Left kidney (tissue), 2 donors: Measurements from ENCODE around the gene VAMP5. TPM values are rescaled to one million over a fixed set of nuclear protein-coding genes. Genes with fewer than 3 reads are reported as not detected.
"Not testable (repeated sequence)": the region's sequence is repeated elsewhere in the genome, so short reads cannot be mapped to it uniquely, and the experiment has no call there.

Experiments used
- DNase-seq: peaks from one replicate; pipeline ENCODE4 v3.0.0-alpha.2; 2013
- polyA plus RNA-seq: library from polyadenylated mRNA; unstranded; fragments of 120-200 nt; gene quantifications from one replicate; pipeline ENCODE4 v1.2.1, GENCODE V29; 2013; ENCODE audit not compliant: insufficient read length

VAMP5 gene
- polyA plus RNA-seq, 1 donor: 33.8 TPM

DNA sequence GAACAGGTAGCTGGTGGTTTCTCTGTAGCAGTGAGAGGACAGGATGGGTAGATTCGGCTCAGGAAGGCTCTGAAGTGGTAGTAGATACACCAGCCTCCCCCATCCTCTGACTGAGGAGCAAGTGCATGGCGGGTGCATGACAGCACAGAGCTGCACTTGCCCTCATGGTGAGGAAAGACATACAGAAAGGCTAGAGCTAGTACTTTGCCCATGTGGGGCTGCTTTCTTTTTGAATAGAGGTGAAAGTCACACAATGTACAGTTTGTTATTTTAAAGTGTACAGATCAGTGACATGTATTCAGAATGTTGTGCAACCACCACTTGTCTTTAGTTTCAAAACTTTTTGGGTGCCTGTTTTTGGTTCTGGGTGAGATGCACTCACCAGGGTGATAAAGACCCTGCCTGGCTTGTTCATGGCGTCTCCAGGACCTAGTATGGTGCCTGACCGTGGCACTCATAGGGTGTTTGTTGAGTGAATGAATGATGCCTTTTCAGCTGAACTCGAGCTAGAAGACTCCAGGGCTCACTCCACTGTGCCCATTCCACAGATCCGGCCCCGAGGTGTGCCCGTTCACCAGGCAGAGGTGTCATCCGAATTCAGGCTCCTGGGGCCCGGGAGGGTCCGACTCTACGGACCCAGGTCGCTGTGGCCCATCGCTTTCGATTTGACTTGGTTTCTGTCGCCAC lies 421 bp upstream of the VAMP5 start:
- no peak for DNase-seq

DNA sequence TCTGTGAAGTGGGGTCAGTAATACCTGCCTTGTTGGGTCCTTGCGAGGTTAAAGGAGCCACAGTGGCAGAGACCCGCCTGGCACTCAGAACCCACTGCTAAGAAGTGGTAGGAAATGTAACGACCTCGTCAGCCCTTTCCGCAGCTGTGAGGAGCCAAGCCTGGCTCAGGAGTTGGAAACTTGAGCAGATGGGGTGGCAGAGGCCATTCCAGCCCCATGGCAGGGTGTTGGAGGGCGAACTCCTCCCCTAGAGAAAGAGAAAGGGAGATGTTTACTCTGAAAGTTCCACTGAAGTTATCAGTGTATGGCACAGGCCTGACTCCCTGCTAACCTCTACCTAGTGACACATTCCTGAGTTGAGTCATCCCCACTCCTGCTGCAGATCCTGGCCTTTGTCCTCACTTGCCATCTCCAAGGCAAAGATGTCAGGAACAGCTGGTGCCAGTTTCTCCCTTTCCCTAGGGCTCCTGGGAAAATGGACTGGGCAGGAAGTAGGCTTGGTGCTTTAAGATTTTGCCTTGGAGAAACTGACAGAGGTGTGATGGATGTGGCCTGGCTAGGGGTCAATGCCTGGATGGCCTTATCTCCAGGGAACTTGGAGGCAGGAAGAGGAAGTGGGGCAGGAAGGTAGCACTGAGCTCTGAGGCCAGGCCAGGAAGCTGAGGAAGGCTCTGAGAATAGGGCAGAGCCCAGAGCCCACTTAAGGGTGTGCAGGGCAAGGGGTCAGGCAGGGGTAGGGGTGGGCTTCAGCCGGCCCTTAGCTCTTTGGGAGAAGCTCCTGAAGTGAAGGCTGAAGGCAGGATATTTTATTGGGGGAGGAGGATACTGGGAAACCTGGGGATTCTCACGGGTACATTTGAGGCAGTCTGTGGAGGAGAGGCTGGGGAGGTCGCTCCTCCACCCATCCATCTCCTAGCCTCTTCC lies 888 bp downstream of the VAMP5 start:
- no peak for DNase-seq

DNA sequence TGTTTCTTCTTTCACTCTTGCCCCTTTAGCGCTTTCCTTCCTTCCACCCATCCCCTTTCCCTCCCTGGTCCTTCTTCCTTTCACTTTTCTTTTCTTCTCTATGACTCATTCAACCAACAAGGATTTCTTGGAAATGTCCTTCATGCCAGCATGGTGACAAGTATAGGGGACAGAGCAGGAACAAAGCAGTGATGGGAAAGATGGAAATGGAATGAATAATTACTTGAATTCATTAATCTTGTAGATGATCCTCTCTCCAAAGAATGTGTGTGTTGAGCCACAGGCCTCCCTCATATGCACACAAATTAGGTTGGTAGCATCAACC lies 1.5 kb downstream of the VAMP5 start:
- no peak for DNase-seq

DNA sequence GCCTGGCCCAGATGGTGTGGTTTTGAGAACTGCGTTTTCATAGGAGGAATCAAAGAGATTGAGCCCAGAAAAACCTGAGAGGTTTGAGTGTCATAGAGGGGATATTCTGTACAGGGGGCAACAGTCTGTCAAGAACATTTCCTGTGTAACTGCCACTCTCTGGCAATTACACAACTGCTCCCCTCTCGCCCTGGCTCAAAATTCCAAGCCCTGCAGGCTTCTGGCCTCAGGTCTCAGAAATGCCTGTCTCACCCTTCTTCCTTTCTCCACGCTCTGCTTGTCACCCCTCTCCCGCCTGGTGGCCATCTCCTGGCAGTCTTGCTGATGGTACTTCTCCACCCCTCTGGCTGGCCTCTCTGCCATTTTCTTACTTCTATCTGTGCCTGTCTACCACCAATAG lies 4.0 kb downstream of the VAMP5 start:
- DNase-seq: no peak

DNA sequence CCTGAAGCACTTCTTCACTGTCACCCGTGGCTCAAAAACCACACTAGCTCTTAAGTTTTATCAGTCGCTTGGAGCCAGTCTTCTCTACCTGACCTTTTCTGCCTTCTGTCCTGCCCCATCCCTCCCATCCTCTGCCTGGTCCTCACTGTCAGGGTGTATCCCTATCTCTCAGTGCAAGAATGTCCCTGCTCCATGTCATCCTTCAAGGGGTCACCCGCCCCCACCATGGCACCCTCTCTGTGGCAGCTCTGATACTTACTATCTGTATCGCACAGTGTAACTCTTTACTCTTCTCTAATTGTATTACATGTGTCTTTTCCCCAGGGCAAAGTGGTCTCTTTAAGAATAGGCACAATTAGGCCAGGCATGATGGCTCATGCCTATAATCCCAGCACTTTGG lies 4.4 kb downstream of the VAMP5 start:
- DNase-seq: no peak

DNA sequence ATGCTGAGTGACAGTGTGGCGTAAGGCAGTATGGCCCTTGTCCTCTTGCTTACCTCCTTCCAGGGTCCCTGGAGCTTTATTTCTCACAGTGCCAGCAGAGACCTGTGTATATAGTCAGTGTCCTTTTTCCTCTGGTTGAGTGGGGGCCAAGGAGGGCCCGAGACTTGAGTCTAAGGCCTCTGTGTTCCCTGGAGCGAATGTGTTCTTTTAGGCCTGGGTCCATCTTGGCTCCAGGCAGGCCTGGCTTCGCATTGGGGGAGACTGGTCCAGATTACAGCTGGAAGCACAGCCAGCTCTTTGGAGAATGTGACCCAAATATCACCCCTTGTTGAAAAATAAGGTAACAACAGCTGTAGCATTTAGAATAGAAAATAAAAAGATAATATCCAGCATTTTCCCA lies 5.0 kb downstream of the VAMP5 start:
- DNase-seq: no peak

DNA sequence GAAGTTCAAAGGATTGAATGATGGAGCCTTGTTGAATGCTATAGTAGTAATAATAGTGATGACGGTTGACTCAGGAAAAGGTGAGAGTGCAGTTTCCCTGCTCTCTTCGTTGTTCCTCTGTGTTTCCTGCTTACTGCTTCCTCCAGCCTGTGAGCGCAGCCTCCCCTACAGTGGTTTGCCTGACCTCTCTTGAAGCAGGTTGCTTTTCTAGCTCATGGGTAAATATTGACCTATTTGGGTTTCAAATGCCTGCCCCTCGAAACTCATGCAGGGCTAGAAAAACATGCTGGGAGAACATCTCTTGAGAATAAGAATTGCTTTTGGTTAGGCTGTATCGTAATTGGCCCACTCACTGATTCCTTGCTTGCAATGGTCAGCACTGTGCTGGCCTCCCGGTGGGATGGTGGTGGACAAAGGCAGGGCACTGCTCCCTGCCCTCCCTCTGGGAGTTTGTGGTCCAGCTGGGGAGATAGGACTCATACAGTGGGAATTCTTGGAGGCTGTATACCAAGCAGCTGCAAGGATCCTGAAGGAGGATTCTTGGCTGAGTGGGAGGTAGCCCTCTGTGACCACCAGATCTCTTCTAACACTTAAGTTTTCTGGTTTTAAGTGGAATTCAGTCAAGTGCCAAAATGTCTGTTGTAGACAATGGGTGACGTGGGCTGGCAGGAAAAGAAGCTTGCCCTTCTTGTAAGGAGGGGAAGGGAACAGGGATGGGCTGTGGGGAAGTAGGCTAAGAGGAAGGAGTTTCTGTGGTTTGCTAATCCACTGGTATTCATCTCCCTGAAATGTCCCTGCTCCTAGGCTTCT lies 6.0 kb downstream of the VAMP5 start:
- no peak for DNase-seq

DNA sequence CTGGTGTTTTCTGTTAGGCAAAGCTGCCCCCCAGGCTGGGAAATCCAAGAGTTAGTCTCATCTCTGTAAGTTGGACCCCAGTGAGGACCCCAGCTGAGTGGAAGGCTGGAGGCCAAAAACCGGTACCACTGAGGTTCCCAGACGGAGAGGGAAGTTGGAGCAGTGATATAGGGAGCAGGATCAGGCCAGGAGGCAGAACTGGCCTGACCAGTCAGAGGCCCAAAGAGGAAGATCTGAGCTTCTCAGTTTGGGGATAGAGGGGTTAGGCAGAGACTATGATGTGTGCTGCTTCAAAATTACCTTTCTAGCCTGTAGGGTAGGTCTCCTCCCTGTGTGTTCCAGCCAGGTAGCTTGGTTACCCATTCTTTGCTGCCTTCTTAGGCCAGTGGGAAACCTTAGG lies 6.7 kb downstream of the VAMP5 start:
- no peak for DNase-seq

DNA sequence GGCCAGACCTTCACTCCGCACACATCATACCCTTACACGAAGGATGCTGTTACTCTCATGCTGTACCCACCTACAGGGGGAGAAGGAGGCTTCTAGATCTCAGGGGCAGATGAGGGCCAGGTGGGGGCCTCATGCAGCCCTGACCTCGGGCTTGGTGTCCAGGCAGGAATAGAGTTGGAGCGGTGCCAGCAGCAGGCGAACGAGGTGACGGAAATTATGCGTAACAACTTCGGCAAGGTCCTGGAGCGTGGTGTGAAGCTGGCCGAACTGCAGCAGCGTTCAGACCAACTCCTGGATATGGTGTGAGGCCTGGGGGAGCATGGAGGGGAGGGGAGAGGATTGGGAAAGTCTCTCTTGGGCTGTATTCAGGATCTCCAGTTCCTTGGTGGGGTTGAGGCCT lies 7.3 kb downstream of the VAMP5 start:
- no peak for DNase-seq

DNA sequence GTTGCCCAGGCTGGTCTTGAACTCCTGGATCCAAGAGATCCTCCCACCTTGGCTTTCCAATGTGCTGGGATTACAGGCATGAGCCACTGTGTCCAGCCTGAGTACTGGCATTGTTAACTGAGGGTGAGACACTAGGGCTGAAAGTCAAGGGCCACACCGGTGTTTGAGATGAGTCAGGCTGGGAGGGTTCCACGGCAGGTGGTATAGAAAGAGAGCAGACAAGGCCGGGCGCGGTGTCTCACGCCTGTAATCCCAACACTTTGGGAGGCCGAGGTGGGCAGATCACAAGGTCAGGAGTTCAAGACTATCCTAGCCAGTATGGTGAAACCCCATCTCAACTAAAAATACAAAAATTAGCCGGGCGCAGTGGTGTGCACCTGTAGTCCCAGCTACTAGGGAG lies 8.1 kb downstream of the VAMP5 start:
- DNase-seq: not testable (repeated sequence)

DNA sequence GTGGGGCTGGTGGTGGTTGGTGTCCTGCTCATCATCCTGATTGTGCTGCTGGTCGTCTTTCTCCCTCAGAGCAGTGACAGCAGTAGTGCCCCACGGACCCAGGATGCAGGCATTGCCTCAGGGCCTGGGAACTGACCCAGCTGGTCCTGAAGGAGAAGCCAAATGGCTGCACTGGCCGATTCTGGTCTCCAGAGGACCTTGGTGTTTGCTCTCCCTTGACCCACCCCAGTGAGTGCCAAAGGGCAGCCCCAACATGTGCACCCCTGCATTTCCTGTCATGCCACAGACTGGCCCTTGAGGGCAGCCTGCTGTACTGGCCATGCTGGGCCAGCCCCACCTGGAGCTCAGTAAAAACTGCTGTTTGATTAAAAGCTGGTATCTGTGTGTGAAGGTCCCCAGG lies 8.8 kb downstream of the VAMP5 start:
- DNase-seq: no peak

DNA sequence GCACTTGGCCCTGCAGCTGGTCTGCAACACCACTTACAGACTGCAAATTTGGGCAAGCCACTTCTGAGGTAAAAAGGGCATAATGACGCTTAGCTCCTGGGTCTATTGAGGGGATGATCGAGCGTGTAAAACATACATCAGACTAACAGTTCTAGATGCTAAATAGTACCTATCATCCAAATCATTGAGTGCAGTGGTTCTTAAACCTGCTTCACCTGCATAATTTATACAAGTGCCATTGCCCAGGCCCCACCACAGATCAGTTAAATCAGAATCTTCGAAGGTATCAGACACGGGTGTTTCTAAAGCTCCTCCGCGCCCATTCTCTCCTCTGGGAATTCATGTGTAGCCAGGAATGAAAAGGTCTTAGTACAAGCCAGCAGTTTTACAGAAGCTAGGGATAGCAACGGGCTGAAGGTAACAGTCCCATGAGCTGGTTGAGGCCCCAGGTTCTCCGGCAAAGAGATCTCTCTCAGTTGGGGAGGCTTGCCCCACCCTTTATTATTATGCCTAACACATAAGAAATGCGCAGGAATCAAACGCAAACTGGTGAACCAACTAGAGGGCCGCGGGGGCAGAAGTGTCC lies 10.6 kb downstream of the VAMP5 start:
- DNase-seq: no peak

DNA sequence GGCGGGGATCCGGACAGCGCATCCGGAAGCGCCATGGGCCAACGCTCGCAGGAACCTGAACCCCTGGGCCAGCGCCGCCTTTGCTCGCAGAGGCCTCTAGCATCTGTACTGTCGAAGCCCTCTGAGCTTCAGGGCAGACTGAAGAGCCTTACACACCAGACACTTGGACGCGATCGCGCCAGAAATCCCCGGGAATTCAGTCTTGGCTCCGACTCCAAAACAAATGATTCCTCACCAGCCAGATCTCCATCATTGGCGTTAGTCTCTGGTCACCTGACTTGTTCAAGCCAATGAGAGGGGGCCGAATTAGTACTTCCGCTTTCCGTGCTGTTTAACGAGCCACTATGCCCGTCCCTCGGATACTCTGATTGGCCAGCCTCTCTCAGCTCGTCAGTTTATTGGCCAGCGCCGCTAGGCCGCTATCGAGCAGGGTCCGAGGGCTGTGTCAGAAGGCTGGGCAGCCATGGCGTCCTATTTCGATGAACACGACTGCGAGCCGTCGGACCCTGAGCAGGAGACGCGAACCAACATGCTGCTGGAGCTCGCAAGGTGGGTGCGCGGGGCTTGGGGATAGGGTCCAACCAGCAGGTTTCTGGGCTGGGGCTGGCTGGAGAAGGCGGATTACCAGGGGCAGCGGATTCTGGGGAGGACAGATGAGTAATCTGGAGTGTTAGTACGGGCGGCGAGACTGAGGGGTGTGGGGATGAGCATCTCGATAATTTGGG lies 11.2 kb downstream of the VAMP5 start, which contains the start of gene RNF181:
Gene RNF181 (plus strand): TSS at position 445 of the 725 bp plus-strand sequence. CDS start 19 bp downstream, at position 464.
- DNase-seq: peak; percentile 97

DNA sequence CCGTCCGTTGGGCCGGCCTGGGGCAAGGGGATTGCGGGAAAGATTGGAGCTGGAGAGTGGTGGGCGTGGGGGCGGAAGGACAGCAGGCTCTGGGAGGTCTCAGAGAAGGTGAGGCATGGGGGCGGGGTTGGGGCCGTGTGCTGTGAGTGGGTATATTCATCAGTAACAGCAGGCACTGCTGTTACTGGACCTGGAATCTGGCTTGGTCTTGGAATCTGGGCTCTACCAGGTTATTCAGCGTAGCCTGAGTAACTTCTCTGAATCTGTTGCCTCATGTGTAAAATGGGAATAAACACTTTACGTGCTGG lies 11.7 kb downstream of the VAMP5 start:
- no peak for DNase-seq

DNA sequence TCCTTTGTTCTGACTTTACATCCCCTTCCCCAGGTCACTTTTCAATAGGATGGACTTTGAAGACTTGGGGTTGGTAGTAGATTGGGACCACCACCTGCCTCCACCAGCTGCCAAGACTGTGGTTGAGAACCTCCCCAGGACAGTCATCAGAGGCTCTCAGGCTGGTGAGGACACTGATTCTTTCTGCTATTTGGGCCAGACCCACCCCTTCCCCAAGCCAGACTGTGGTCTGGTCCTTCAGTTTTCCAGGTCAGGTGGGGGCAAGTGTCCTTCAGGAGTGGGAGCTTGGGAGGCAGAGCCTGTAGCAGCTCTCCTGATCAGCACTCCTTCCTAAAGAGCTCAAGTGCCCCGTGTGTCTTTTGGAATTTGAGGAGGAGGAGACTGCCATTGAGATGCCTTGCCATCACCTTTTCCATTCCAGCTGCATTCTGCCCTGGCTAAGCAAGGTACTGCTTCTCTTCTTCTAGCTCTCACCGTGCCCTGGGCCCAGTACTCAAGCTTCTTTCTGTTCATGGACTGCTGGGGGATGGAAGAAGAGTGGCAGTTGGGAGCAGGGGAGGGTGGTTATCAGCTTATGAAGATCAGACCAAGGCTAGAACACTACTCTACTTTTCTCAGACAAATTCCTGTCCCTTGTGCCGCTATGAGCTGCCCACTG lies 12.4 kb downstream of the VAMP5 start:
- no peak for DNase-seq

DNA sequence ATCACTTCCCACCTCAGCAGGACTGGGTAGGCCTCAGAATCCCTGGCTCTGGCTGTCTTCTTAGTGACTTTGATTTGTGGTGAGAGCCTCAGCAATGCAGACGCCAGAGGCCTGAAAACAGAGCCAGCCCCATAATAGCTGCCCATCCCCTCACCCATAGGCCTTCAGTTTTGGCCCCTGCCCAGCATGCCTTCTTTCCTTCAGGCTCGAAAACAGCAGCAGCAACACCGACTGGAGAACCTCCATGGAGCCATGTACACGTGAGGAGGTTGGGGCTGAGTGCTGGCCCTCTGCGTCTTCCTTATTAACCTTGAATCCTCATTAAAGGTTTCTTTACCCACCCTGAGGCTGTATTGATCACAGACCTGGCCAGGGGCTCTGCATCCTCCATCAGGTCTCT lies 13.0 kb downstream of the VAMP5 start:
- DNase-seq: no peak

DNA sequence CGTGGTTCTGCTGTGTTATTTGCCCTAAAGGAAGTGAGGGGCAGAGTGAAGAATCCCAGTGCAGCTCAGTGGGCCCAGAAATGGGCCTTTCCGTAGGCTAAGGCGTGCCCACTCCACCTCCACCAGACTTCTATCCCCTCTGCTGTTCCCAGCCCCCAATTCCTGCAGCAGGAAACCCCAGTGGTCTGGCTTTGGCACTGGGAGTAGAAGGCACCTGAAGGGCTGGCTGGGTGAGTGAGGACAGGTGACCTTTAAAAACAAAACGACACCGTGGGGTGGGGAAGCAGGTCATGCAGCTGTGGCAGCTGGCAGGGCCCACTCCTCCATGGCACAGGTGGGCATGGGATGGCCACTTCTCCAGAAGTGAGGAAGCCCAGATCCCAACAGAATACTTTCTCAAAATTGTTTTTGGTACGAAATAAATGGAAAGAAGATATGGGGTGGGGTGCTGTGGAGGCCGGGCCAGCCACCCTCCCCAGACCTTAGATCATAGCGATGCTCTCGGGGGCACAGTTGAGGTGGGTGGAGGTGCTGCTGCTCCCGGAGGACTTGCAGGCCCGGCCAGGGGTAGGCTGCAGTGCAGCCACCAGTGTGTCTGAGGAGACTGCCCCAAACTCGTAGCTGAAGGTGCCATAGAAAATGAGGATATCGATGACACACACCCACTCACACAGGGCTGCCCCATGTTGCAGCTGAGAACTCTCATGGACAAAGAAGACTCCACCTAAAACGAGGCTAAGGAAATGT lies 14.5 kb downstream of the VAMP5 start:
- DNase-seq: no peak

DNA sequence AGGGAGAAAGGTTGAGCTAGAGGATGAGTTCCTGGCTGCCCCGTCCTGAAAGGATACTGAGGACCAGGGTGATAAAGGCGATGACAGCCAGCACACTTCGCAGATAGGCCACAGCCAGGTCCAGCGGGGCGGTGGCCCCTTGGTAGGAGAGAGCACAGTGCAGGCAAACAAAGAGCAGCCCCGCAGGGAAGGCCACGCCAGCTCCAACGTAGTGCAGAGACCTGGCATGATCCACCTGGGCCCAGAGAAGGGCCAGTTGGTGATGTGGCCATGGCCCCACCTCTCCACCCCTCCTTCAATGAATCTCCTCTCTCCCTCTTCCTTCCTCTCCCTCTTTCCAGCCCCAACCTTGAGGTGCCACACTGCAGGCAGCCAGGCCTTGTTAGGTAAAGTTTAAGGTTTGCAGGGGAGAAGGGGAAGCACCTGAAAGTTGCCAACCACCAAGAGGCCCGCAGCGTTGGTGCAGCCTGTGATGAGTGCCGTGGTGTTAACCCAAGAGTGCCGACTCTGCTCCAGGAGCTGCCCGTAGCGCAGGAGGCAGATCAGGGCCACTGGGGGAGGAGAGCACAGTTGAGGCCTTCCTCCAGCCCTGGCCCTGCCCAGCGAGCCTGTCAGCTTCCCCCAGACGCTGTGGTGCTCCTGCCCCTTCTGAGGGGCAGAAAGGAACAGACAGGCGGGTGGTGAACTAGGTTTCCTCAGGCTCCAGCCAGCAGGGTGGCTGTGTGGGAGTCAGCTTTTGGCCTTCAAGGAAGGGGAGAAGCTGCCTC lies 15.4 kb downstream of the VAMP5 start:
- no peak for DNase-seq

DNA sequence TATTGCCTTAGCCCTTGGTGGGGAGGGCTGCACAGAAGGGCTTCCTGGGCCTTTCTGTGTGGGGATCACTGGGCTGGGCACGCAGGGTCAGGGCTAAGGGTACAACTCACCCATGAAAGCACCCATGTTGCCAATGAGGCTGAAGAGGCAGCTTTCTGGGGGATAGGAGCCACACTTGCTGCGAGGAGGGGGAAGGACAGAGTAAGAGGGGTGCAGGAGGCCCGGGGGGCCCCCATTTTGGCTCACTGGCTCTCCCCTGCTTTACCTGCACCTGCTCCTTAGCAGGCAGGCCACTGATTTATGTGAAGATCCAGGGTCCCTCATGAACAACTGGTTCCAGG lies 16.0 kb downstream of the VAMP5 start:
- DNase-seq: no peak
